Sigmoid colon (tissue), 4 donors: ENCODE data around the gene ITPK1.

Experiments
- EP300 ChIP-seq, 4 donors: sonication (generic); formaldehyde crosslinking; IDR thresholded peaks; one replicate each; pipeline ENCODE4 v1.6.1; 2017; ENCODE audit warnings: antibody characterized with exemption in 4 of 4
- POLR2A ChIP-seq, 2 donors: fragments of 450-650 bp; IDR thresholded peaks; one replicate each; pipeline ENCODE4 v1.6.1; 2016; ENCODE audit warnings: antibody characterized with exemption in 2 of 2, mild to moderate bottlenecking in 2 of 2, moderate library complexity in 2 of 2
- POLR2AphosphoS5 ChIP-seq, 4 donors: sonication (generic); formaldehyde crosslinking; IDR thresholded peaks; one replicate each; pipeline ENCODE4 v1.6.1; 2017; ENCODE audit warnings: antibody characterized with exemption in 4 of 4
- TF ChIP-seq, protein P1 (sequence below), 4 experiments: fragments of 450-650 bp in 3 of 4; fragments of 200-600 bp in 1 of 4; IDR thresholded peaks; one replicate each; pipeline ENCODE4 v1.5.1; 2016 to 2019; ENCODE audit warnings: antibody characterized with exemption in 4 of 4, mild to moderate bottlenecking in 3 of 4, moderate library complexity in 2 of 4

DNA sequence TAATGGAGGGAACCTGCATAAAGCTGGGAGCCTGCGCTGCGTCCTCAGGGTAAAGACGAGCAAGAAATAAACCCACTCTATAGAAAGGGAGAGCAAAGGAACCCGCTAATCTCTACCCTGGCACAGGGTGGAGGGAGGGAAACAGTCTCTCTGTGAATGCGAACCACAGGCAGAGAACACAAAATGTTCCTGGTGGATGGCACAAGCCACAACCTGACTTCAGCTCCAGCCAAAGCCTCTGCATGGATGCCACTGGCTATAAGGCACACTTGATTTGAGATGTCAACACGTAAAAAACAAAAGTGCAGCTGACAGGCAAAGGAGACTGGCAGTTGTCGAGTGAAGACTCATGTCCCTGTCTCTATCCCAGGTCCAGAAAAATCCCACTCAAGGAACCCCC, 160.3 kb downstream of the ITPK1 start:
- TF ChIP-seq, protein P1, sequence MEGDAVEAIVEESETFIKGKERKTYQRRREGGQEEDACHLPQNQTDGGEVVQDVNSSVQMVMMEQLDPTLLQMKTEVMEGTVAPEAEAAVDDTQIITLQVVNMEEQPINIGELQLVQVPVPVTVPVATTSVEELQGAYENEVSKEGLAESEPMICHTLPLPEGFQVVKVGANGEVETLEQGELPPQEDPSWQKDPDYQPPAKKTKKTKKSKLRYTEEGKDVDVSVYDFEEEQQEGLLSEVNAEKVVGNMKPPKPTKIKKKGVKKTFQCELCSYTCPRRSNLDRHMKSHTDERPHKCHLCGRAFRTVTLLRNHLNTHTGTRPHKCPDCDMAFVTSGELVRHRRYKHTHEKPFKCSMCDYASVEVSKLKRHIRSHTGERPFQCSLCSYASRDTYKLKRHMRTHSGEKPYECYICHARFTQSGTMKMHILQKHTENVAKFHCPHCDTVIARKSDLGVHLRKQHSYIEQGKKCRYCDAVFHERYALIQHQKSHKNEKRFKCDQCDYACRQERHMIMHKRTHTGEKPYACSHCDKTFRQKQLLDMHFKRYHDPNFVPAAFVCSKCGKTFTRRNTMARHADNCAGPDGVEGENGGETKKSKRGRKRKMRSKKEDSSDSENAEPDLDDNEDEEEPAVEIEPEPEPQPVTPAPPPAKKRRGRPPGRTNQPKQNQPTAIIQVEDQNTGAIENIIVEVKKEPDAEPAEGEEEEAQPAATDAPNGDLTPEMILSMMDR (IDR thresholded peaks at IDR 0.05): no peak
- TF ChIP-seq POLR2A (IDR thresholded peaks at IDR 0.05): no peak
- no peak for TF ChIP-seq POLR2AphosphoS5 (IDR thresholded peaks at IDR 0.05)
- TF ChIP-seq EP300 (IDR thresholded peaks at IDR 0.05): no peak
